Breast epithelium (tissue), 4 donors: ENCODE results near the gene OPRPN. TPM values are rescaled to one million over a fixed set of nuclear protein-coding genes. Genes with fewer than 3 reads are reported as not detected.

Source experiments
- DNase-seq, 2 donors: peaks; one replicate each; pipeline ENCODE4 v3.0.0-alpha.2; 2019; ENCODE audit warnings: low spot score in 2 of 2
- H3K27ac ChIP-seq, 2 donors: fragments of 200-600 bp; sonication (generic) in 1 of 2; one replicate each; pipeline ENCODE4 v1.5.1; 2016 to 2019; ENCODE audit warnings: mild to moderate bottlenecking in 1 of 2
- H3K27me3 ChIP-seq, 2 donors: fragments of 200-600 bp; sonication (generic) in 1 of 2; one replicate each; pipeline versions ENCODE4 v1.5.1 to v1.6.0; 2017 to 2019; ENCODE audit warnings: control low read depth in 1 of 2, mild to moderate bottlenecking in 1 of 2
- H3K36me3 ChIP-seq: fragments of 200-600 bp; one replicate; pipeline ENCODE4 v1.5.1; 2019
- H3K4me1 ChIP-seq, 2 donors: fragments of 200-600 bp; sonication (generic); one replicate each; pipeline ENCODE4 v1.5.1; 2016 to 2019; ENCODE audit warnings: control low read depth in 1 of 2
- H3K4me3 ChIP-seq, 3 donors: fragments of 200-600 bp; sonication (generic); 1 replicate in 2 of 3; 2 replicates in 1 of 3; pipeline ENCODE4 v1.5.1; 2016 to 2019; ENCODE audit warnings: mild to moderate bottlenecking in 3 of 3, moderate library complexity in 2 of 3
- H3K9me3 ChIP-seq, 2 donors: fragments of 200-600 bp; sonication (generic) in 1 of 2; one replicate each; pipeline ENCODE4 v1.5.1; 2016 to 2019; ENCODE audit warnings: control low read depth in 1 of 2
- POLR2A ChIP-seq: fragments of 450-650 bp; IDR thresholded peaks from one replicate; pipeline ENCODE4 v1.6.1; 2016; ENCODE audit warnings: antibody characterized with exemption, mild to moderate bottlenecking, moderate library complexity
- POLR2AphosphoS5 ChIP-seq, 3 donors: sonication (generic); formaldehyde crosslinking; IDR thresholded peaks; one replicate each; pipeline ENCODE4 v1.6.1; 2017; ENCODE audit warnings: antibody characterized with exemption in 3 of 3
- intact Hi-C: fragments of 100-400 bp; cut with DNase I; formaldehyde crosslinking; loops from one replicate; pipeline ENCODE4 v1.15.1; 2023; ENCODE audit warnings: low total_unique reads
- total RNA-seq, 3 donors: library from RNA; depleted of rRNA; stranded (reverse); fragments of >200 nt; gene quantifications; one replicate each; pipeline ENCODE4 v1.1.0, GENCODE V29; 2016
- TF ChIP-seq, protein P1 (sequence below), 3 donors: fragments of 450-650 bp; IDR thresholded peaks; one replicate each; pipeline ENCODE4 v1.5.1; 2016 to 2017; ENCODE audit warnings: antibody characterized with exemption in 3 of 3, mild to moderate bottlenecking in 3 of 3, moderate library complexity in 3 of 3

OPRPN gene, protein sequence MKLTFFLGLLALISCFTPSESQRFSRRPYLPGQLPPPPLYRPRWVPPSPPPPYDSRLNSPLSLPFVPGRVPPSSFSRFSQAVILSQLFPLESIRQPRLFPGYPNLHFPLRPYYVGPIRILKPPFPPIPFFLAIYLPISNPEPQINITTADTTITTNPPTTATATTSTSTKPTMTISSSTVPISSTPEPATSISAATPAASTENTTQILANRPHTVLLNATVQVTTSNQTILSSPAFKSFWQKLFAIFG
- 1 to 10 TPM in 1 of 3 donors, not detected in 2; 1.0 TPM for total RNA-seq

DNA sequence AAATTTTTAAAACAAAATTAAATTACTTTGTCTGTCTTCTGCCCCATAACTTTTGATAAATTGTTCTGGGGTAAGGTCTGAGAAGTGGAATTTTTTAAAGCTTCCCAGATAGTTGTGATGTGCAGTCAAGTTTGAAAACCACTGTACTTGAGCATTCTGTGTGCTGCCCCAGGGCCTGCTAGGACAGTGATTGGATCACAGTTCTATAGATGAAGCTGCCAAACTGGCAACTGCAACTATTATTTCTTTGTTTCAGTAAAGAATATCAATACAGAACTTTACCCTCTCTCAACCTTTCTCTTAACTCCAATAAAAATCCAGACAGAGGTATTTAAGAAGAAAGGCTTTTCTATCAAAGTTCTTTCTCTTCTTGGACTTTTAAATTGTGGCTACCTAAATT is at the start of gene OPRPN:
Gene OPRPN, plus strand, starts transcription at position 361 of the 400 bp plus-strand sequence. CDS start 1,346 bp downstream, outside the sequence.
- H3K9me3 ChIP-seq: no peaks in the 10 kb centered on the region
- H3K36me3 ChIP-seq: no peaks in the 10 kb centered on the region
- intact Hi-C loops: no loop called here
- H3K4me3 ChIP-seq: no peak within 1 kb of the TSS
- TF ChIP-seq POLR2AphosphoS5 (IDR thresholded peaks at IDR 0.05): no peak
- TF ChIP-seq, protein P1, sequence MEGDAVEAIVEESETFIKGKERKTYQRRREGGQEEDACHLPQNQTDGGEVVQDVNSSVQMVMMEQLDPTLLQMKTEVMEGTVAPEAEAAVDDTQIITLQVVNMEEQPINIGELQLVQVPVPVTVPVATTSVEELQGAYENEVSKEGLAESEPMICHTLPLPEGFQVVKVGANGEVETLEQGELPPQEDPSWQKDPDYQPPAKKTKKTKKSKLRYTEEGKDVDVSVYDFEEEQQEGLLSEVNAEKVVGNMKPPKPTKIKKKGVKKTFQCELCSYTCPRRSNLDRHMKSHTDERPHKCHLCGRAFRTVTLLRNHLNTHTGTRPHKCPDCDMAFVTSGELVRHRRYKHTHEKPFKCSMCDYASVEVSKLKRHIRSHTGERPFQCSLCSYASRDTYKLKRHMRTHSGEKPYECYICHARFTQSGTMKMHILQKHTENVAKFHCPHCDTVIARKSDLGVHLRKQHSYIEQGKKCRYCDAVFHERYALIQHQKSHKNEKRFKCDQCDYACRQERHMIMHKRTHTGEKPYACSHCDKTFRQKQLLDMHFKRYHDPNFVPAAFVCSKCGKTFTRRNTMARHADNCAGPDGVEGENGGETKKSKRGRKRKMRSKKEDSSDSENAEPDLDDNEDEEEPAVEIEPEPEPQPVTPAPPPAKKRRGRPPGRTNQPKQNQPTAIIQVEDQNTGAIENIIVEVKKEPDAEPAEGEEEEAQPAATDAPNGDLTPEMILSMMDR (IDR thresholded peaks at IDR 0.05): no peak
- TF ChIP-seq POLR2A: no peak
- H3K27me3 ChIP-seq: no peaks in the 10 kb centered on the region
- no peak within 1 kb of the TSS for H3K27ac ChIP-seq
- H3K4me1 ChIP-seq: no peaks in the 10 kb centered on the region
- DNase-seq: no peak

DNA sequence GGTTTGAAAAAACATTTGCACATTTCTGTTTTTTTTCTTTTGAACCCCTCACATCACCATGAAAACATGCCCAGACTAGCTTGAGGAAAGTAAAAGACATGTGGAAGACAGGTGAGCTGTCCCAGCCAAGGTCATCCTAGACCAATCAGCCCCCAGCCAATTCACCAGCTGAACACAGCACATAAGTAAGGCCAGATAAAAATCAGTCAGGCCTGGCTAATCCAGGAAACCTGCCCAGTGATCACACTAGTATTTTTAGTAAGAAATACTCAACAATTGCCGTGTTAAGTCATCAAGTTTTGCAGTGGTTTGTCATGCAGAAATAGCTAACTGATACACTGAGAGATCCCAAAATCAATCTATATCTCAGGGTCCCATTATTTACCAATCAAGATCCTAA is 41.6 kb upstream of the OPRPN start:
- Histone ChIP-seq H3K4me3 (no peak overlapping the region), H3K27me3 (no peaks in the 10 kb centered on the region), H3K27ac (no peak overlapping the region), H3K4me1 (no peaks in the 10 kb centered on the region), H3K36me3 (no peaks in the 10 kb centered on the region), H3K9me3 (no peaks in the 10 kb centered on the region)
- intact Hi-C loops: no loop called here
- TF ChIP-seq, protein P1 (IDR thresholded peaks at IDR 0.05): no peak
- no peak for DNase-seq

DNA sequence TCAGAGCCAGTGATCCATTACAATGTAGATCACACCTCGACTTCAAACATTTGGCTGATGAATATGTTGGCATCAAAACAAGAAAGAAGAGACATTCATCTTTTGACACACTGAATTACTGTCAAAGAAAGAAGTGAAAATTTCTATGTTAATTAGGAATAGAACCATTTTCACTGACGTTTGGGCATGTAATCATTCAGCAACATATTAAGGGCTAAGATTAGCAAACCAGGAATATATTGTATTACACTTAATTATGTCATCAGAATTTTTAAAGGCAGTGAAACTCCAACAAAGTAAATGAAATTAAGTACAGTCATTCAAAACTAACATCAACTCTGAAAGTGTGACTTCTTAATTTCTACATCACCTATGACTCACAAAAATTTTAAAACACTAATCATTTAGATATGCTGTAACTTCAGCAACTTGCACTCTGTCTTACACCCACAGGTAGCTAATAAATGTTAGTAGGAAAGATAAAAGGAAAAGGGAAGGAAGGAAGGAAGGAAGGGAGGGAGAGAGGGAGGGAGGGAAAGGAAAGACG is 38.6 kb upstream of the OPRPN start:
- TF ChIP-seq POLR2AphosphoS5 (IDR thresholded peaks at IDR 0.05) (no peak), POLR2A (no peak)
- TF ChIP-seq, protein P1 (IDR thresholded peaks at IDR 0.05): no peak
- no peaks in the 10 kb centered on the region for H3K36me3 ChIP-seq
- H3K4me1 ChIP-seq: no peaks in the 10 kb centered on the region
- H3K27ac ChIP-seq: no peak overlapping the region
- no peak for DNase-seq
- intact Hi-C loops: no loop called here
- no peak overlapping the region for H3K4me3 ChIP-seq
- no peaks in the 10 kb centered on the region for H3K27me3 ChIP-seq
- no peaks in the 10 kb centered on the region for H3K9me3 ChIP-seq

DNA sequence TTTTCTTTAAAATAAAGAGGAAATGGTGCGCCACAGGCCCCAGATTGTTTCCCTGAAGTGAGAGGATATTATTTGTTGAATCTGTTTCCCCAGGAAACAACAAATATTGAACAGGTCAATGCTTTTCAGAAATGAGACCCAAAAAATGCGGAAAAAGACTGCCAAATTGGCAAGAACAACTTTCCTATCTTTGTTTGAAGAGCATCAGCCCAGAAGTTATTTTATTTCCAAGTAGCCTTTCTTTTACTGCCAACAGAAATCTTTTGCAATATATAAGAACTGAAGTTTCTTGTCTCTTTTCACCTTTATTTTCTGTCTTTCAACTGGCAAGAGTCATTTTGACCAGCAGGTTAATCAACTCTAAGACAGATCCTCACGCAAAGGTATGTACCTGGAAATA is 37.3 kb upstream of the OPRPN start, which contains the start of gene SMR3A:
Gene SMR3A, plus strand, starts transcription at position 301 of the 400 bp plus-strand sequence. CDS start 1,356 bp downstream, outside the sequence.
- H3K4me1 ChIP-seq: no peaks in the 10 kb centered on the region
- H3K36me3 ChIP-seq: no peaks in the 10 kb centered on the region
- H3K27me3 ChIP-seq: no peaks in the 10 kb centered on the region
- H3K9me3 ChIP-seq: no peaks in the 10 kb centered on the region
- DNase-seq: no peak
- no peak for TF ChIP-seq POLR2A
- TF ChIP-seq, protein P1 (IDR thresholded peaks at IDR 0.05): no peak
- no peak for TF ChIP-seq POLR2AphosphoS5 (IDR thresholded peaks at IDR 0.05)
- no peak within 1 kb of the TSS for H3K4me3 ChIP-seq
- no peak within 1 kb of the TSS for H3K27ac ChIP-seq
- intact Hi-C loops: no loop called here

DNA sequence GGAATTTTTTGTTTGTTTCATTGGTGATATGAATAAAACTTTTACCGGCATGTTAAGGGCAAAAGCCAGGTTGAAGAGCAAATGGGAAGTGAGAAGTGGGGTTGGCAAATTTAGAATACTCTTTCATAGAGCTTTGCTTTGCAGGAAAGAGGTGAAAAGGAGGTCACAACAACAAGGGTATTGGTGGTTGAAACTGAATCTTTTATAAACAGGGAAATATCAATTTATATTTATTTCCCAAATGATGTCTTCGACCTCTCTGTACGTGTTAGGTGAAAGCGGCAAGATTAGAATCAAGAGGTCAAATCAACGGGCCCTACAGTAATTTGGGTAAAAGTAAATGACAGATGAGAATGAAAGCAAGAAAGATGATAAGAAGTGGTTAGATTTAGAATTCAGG is 33.7 kb upstream of the OPRPN start:
- no peaks in the 10 kb centered on the region for H3K27me3 ChIP-seq
- H3K4me3 ChIP-seq: no peak overlapping the region
- H3K36me3 ChIP-seq: no peaks in the 10 kb centered on the region
- TF ChIP-seq, protein P1 (IDR thresholded peaks at IDR 0.05): no peak
- TF ChIP-seq POLR2A (no peak), POLR2AphosphoS5 (IDR thresholded peaks at IDR 0.05) (no peak)
- no peaks in the 10 kb centered on the region for H3K4me1 ChIP-seq
- no peaks in the 10 kb centered on the region for H3K9me3 ChIP-seq
- intact Hi-C loops: no loop called here
- H3K27ac ChIP-seq: no peak overlapping the region
- DNase-seq: no peak
